HG03342 (cell line): ENCODE results near the gene CD79B.
"Not testable (repeated sequence)": the region's sequence is repeated elsewhere in the genome, so short reads cannot be mapped to it uniquely, and the experiment has no call there.

Experiments
- ATAC-seq: cut with Tn5 transposase; IDR thresholded peaks from one replicate; pipeline ENCODE4 v1.9.1; 2021; ENCODE audit warnings: mild to moderate bottlenecking, moderate library complexity; ENCODE audit not compliant: unreplicated experiment

CD79B gene

DNA sequence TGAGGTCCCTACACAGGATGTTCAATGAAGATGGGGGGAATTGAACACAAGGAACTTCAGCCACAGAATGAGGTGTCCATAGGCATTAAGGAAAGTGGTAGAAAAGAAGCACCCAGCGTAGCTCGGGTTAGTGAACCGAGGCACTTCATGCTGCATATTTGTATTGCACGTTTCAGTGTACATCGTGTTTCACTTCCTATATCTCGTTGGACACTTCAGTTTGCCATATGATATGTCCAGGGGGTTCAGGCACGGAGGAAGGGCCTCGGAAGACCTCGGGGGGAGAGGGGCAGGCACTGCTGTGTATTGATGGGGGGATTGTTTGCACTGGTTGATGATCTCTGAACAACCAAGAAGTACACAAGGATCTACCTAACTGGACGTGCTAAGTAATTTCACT, 16.4 kb downstream of the CD79B start:
- ATAC-seq: not testable (repeated sequence)

GRCh38 chr17:63914471-63914870, 17.7 kb downstream of the CD79B start:
- no peak for ATAC-seq

GRCh38 chr17:63911657-63912100, 20.5 kb downstream of the CD79B start:
- ATAC-seq: no peak

- ATAC-seq: no peak
Measured at GRCh38 chr17:63911041-63911635, 21.0 kb downstream of the CD79B start, which contains the start of gene CSHL1. TSS of gene CSHL1 (minus strand) at chr17:63911258. CDS start at chr17:63911196, 62 bp downstream.

DNA sequence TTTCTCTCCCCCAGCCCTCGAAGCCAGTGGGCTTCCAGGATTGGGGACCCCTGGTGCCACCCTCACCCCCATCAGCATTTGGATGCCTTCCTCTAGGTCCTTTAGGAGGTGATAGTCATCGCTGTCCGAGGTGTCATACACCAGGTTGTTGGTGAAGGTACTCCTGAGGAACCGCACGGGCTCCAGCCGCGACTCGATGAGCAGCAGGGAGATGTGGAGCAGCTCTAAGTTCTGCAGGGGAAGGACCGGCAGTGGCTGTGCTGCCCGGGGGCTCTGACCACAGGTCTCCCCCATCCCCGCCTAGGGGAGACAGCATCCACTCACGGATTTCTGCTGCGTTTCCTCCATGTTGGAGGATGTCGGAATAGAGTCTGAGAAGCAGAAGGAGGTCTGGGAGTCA, 22.0 kb downstream of the CD79B start:
- ATAC-seq: no peak

DNA sequence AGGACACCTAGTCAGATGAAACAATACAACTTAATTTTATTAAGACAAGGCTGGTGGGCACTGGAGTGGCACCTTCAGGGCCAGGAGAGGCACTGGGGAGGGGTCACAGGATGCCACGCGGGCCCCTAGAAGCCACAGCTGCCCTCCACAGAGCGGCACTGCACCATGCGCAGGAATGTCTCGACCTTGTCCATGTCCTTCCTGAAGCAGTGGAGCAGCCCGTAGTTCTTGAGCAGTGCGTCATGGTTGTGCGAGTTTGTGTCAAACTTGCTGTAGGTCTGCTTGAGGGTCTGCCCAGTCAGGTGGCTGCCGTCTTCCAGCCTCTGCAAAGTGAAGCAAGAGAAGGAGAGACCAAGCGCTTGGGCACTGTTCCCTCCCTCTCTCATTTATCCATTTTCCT, 22.5 kb downstream of the CD79B start:
- not testable (repeated sequence) for ATAC-seq

DNA sequence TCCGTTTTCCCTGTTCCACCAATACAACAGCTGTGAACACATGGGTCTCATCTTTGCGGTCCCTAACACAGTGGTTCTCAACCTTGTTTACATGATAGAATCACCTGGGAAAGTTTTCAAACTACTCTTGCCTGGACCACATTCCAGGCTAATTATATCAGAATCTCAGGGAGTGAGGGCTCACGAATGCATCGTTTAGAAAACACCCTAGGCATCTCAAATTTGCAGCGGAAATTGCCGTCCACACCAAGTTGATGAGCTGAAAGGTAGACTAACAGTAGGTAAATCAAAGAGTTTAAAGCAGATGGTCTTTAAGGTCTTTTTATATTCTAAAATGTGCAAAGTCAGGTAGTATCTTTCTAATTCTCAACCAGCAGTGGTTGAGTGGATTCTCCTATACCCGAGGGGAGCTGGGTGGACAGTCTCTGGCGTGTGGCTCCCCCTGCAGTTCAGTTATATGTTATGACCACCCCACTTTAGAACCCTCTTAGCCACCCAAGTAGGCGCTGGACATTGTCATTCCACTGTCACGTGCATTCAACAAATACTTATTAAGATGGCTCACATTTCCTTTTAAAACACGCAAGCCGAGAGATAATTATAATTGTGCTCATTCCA, 24.9 kb downstream of the CD79B start:
- ATAC-seq: not testable (repeated sequence)

DNA sequence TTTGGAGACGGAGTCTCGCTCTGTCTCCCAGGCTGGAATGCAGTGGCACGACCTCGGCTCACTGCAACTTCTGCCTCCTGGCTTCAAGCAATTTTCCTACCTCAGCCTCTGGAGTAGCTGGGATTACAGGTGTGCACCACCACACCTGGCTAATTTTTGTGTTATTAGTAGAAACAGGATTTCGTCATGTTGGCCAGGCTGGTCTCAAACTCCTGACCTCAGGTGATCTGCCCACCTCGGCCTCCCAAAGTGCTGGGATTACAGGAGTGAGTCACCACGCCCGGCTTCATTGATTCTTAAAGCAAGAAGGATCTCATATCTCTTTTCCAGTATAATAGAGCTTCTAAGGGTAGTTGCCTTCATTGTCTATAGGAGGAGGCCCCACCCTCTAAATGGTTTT, 27.3 kb downstream of the CD79B start:
- ATAC-seq: not testable (repeated sequence)

GRCh38 chr17:63903787-63904201, 28.3 kb downstream of the CD79B start:
- ATAC-seq: not testable (repeated sequence)

DNA sequence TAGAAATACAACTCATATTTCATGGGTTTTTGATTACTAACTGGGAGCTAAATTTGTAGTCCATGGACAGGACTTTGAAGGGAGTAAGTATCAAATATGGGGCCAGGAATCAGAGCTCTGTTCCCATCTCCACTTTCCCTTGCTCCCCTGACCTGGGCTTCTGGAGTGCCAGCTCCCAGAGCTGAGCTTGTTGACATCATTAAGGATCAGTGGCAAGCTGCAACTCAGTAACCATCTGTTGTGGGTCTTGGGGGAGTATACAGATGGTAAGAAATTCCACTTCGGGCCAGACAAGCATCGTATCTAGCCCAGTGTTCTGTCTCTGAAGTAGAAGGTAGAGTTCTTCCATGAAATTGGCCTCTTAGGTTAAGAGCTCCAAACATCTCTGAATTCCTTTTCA, 30.2 kb downstream of the CD79B start:
- ATAC-seq: not testable (repeated sequence)

DNA sequence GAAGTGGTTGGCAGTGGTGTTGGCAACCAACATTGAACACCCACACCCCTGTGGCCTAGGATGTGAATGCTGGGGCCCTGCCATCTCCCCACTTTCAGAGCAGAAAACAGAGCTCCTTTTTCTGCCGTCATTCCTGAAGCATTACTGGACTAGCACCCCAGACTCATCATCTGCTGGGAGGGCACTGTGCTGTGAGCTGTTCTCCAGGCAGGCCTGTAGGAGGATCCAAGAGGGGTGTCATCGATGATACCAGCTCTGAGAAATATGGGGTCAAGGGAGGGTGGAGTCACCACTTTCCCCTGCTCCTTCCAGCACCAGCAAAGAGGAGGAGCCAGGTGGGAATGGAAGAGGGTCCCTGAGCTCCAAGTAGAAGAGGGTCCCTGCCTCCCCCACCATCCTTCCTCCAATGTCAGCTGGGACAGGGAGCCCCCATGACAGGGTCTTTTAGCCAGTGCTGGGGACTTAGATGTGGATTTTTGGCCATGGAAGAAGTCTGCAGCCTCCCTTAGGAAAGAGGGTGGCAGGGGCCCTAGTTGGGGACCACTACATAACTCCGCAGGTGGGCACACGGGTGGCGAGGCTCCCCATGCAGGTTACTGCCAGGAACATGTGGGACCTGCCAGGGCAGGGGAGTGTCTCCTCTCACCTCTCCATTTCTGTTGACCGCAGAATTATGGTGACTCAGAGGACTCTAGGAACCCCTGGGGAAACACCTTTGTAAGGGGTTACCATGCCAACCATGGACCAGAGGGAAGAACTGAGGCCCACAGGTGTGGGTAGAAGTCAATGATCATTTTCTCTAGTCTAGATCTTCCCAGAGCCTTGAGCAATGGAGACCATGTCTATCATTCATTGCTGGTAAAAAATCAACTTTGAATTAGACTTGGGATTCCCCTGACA, 33.0 kb downstream of the CD79B start:
- ATAC-seq: not testable (repeated sequence)

DNA sequence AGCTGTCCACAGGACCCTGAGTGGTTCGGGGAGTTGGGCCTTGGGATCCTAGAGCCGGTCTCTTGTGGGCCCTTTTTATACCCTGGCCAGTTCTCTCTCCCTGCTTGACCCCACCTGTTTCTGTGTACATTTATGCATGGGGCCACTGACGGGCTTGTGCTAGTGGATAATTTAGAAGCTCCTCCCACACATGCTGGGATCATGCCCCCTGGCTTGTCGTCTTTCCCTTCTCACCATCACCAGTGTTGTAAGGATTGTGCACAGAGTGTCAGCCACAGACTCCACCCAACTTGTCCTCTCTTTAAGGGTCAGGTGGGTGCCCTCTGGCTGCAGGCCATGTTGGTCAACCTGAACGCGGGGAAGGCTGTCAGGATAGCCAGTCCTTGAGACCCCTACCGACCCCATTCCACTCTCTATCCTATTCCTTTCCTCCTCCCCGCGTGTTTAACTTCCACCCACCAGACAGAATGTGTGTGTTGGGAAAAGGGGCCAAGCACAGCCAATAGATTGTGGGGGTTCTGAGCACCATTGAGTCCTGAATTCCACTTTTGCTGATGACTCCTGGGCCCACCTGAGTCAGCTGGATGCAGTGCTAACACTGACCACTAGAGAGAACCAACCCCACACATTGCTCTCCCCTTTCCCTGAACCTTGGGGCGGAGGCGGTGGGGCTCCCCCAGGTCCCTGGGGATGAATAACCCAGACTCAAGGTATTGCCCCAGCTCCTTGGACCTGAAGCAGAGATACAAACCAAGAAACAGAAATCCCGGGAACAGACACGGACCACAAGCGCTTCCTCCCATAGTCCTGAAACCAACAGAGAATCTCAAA, 35.4 kb downstream of the CD79B start, which contains the start of gene CSH1:
TSS of gene CSH1 (minus strand) at position 51 of the 831 bp plus-strand sequence. CDS start 63 bp downstream, outside the sequence.
- not testable (repeated sequence) for ATAC-seq

DNA sequence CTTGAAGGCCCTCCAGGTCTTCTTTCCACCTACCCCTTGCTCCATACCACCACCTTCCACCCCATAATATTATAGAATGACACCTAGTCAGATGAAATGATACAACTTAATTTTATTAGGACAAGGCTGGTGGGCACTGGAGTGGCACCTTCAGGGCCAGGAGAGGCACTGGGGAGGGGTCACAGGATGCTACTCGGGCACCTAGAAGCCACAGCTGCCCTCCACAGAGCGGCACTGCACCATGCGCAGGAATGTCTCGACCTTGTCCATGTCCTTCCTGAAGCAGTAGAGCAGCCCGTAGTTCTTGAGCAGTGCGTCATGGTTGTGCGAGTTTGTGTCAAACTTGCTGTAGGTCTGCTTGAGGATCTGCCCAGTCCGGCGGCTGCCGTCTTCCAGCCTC, 37.3 kb downstream of the CD79B start:
- not testable (repeated sequence) for ATAC-seq

- ATAC-seq: not testable (repeated sequence)
Measured at GRCh38 chr17:63894021-63894420, 38.1 kb downstream of the CD79B start.

DNA sequence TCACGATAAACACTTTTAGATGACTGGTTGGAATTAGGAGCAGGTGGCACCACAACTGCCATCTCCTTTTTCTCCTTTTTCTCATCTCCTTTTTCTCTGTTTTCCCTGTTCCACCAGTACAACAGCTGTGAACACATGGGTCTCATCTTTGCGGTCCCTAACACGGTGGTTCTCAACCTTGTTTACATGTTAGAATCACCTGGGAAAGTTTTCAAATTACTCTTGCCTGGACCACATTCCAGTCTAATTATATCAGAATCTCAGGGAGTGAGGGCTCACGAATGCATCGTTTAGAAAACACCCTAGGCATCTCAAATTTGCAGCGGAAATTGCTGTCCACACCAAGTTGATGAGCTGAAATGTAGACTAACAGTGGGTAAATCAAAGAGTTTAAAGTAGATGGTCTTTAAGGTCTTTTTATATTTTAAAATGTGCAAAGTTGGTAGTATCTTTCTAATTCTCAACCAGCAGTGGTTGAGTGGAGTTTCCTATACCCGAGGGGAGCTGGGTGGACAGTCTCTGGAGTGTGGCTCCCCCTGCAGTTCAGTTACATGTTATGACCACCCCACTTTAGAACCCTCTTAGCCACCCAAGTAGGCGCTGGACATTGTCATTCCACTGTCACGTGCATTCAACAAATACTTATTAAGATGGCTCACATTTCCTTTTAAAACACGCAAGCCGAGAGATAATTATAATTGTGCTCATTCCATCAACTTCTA, 39.7 kb downstream of the CD79B start:
- not testable (repeated sequence) for ATAC-seq

GRCh38 chr17:63889026-63889848, 42.9 kb downstream of the CD79B start:
- not testable (repeated sequence) for ATAC-seq

DNA sequence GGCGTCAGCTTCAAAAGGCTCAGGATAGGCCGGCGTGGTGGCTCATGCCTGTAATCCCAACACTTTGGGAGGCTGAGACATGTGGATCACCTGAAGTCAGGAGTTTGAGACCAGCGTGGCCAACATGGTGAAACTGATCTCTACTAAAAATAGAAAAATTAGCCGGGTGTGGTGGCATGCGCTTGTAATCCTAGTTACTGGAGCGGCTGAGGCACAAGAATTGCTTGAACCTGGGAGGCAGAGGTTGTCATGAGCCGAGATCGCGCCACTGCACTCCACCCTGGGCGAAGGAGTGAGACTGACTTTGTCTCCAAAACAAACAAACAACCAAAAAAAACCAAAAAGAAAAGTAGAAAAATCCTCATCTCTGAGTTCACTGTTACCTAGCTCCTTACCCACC, 47.0 kb downstream of the CD79B start:
- not testable (repeated sequence) for ATAC-seq

- ATAC-seq: not testable (repeated sequence)
Measured at GRCh38 chr17:63882626-63883126, 49.5 kb downstream of the CD79B start.
